Panc1 (cell line): ENCODE data around the gene HSF2BP.

Experiments
- POLR2AphosphoS5 ChIP-seq: IDR thresholded peaks from 2 replicates; pipeline ENCODE4 v1.6.1; 2012; ENCODE audit warnings: mild to moderate bottlenecking, low read depth, low read length, moderate library complexity
- SIN3A ChIP-seq: IDR thresholded peaks from 2 replicates; pipeline ENCODE4 v1.6.1; 2012; ENCODE audit warnings: low read depth, mild to moderate bottlenecking, low read length, moderate library complexity, borderline replicate concordance; ENCODE audit not compliant: insufficient read depth
- TCF7L2 ChIP-seq: IDR thresholded peaks from 2 replicates; pipeline ENCODE4 v1.6.1; 2011; ENCODE audit warnings: mild to moderate bottlenecking, low read depth, low read length, inconsistent platforms
- TF ChIP-seq, protein P1 (sequence below): fragments of 450-650 bp; IDR thresholded peaks from 2 replicates; pipeline ENCODE4 v1.5.1; 2017; ENCODE audit warnings: mild to moderate bottlenecking
- TF ChIP-seq, protein P2 (sequence below), 2 experiments: IDR thresholded peaks; 2 replicates each; pipeline ENCODE4 v1.6.1; 2011 to 2012; ENCODE audit warnings: low read depth in 2 of 2, control low read depth in 1 of 2, low read length in 1 of 2, mild to moderate bottlenecking in 1 of 2, moderate library complexity in 1 of 2; ENCODE audit not compliant: insufficient read depth in 1 of 2

DNA sequence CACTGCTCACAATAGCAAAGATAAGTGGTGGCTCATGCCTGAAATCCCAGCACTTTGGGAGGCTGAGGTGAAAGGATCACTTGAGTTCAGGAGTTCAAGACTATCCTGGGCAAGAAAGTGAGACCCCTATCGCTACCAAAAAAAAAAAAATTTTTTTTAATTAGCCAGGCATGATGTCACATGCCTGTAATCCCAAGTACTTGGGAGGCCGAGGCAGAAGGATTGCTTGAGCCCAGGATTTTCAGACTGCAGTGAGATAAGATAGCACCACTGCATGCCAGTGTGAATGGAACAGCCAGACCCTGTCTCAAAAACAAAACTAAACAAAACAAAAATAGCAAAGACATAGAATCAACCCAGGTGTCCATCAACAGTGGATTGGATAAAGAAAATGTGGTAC, 50.6 kb downstream of the HSF2BP start:
- TF ChIP-seq, protein P1, sequence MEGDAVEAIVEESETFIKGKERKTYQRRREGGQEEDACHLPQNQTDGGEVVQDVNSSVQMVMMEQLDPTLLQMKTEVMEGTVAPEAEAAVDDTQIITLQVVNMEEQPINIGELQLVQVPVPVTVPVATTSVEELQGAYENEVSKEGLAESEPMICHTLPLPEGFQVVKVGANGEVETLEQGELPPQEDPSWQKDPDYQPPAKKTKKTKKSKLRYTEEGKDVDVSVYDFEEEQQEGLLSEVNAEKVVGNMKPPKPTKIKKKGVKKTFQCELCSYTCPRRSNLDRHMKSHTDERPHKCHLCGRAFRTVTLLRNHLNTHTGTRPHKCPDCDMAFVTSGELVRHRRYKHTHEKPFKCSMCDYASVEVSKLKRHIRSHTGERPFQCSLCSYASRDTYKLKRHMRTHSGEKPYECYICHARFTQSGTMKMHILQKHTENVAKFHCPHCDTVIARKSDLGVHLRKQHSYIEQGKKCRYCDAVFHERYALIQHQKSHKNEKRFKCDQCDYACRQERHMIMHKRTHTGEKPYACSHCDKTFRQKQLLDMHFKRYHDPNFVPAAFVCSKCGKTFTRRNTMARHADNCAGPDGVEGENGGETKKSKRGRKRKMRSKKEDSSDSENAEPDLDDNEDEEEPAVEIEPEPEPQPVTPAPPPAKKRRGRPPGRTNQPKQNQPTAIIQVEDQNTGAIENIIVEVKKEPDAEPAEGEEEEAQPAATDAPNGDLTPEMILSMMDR, result no peak
- TF ChIP-seq, protein P2, sequence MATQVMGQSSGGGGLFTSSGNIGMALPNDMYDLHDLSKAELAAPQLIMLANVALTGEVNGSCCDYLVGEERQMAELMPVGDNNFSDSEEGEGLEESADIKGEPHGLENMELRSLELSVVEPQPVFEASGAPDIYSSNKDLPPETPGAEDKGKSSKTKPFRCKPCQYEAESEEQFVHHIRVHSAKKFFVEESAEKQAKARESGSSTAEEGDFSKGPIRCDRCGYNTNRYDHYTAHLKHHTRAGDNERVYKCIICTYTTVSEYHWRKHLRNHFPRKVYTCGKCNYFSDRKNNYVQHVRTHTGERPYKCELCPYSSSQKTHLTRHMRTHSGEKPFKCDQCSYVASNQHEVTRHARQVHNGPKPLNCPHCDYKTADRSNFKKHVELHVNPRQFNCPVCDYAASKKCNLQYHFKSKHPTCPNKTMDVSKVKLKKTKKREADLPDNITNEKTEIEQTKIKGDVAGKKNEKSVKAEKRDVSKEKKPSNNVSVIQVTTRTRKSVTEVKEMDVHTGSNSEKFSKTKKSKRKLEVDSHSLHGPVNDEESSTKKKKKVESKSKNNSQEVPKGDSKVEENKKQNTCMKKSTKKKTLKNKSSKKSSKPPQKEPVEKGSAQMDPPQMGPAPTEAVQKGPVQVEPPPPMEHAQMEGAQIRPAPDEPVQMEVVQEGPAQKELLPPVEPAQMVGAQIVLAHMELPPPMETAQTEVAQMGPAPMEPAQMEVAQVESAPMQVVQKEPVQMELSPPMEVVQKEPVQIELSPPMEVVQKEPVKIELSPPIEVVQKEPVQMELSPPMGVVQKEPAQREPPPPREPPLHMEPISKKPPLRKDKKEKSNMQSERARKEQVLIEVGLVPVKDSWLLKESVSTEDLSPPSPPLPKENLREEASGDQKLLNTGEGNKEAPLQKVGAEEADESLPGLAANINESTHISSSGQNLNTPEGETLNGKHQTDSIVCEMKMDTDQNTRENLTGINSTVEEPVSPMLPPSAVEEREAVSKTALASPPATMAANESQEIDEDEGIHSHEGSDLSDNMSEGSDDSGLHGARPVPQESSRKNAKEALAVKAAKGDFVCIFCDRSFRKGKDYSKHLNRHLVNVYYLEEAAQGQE (IDR thresholded peaks at IDR 0.05; ENCODE audit: insufficient read depth in 1 of 2, low read depth in 2 of 2, low read length in 1 of 2), result no peak
- TF ChIP-seq POLR2AphosphoS5 (no peak), SIN3A (no peak), TCF7L2 (no peak)
